ENCODE results near the gene MYO1D.
"Not testable (repeated sequence)": the region's sequence is repeated elsewhere in the genome, so short reads cannot be mapped to it uniquely, and the experiment has no call there.

Gene MYO1D

DNA sequence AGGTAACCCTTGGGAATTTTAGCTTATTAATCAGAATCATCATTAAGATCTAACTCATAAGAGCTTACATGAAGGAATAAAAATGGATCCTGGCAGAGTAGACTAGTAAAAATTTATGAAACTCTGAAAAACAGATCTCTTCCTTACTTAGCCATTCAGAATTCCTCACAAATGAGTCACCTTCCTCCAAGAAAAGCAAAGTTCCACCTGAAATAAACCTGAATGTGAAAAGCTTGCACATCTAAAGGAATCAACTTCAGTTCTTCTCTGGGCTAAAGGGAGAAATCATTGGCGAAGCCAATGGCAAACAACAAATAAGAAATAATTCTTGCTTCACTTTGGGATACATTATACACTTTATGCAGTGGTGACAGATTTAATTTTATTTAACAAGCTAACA, 22.7 kb downstream of the MYO1D start:
- DNase-seq, result no peak

DNA sequence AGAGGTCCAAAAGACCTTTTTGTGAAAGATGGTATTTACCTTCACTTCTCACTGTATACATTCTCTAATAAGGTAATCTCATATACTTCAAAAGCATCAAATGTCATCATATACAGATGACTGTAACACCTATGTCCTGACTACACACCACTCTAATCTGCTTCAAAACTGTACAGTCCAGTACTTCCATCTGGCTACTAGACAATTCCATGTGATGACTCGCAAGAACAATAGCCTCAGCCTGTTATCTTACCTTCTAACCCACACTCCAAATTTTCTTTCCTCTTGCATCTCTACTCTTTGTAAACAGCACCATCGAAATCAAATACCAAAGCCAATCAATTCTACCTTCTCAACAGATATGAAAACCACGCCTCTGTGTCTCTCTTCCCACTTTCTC, 24.1 kb downstream of the MYO1D start:
- no peak for DNase-seq

- no peak for DNase-seq
These were observed 27.0 kb downstream of the MYO1D start for GRCh38 chr17:32849879-32850278.

DNA sequence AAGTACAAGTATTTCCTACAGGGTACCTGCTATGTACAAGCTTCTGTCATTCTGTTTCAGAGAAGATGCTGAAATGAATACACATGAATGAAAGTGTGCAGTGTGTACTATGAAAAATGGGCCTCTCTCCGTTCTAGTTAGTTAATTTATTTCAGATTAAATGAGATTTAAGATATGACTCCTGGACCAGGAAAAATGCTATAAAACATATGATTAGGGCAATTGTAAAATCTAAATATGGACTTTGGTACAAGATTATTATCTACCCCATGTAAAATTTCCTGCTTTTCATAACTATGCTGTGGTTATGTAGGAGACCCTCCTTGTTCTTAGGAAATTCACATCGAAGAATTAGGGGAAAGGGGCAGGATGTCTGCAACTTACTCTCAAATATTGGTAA, 28.9 kb downstream of the MYO1D start:
- no peak for DNase-seq

DNA sequence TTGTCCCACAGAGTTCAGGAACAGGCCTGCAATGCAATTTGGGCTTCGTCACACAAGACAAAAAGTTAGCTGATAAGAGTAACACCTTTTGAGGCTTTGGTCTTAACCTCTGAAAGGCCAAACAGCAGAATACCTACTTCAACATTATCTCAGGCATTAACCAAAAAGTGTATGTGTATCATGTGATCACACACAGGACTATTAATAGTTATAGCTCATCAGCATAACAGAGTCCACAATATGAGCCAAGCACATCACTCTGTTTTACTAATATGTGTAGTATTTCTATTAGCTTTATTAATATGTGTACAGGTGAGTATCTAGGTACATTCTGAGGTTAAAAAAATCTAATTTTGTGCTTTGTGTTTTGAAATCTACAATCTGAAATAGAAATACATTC, 30.8 kb downstream of the MYO1D start:
- no peak for DNase-seq

DNA sequence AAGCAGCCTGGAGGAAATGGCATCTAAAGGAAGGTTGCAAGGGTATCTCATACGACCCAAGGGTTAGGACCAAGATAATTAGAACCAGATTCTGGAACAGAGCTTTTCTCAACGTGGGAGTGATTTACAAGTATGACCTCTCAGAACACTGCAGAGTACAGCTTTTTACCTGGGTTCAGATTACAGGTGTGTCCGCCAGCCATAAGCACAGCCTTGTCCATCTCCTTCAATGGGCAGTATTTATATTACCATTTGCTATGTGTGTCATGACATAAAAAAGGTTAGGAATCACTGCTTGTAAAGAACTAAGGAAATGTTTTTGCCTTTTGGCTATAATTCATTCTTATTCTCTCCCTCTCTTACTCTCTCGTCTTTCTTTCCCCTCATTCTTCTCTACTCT, 36.7 kb downstream of the MYO1D start:
- DNase-seq, result no peak

- no peak for DNase-seq
These were observed 40.4 kb downstream of the MYO1D start for GRCh38 chr17:32836527-32836926.

GRCh38 chr17:32835291-32835761, 41.6 kb downstream of the MYO1D start:
- no peak for DNase-seq

DNA sequence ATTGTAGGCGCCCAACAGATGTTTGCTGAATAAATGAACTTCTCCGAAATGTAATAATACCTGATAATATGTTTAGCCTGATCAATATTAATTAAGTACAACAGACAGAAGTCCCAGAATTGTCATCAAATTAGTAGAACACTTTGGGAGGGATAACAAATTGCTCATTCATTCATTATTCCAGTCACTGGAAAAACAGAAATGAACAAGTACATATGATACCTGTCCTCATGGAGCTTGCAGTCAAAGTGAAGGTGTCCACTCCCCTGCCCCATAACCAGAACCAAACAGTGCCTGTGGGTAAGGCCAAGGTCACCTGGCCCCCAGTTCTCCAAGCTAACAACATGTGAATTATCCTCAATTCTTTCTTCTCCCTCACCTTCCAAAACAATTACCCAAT, 42.8 kb downstream of the MYO1D start:
- DNase-seq, result no peak

DNA sequence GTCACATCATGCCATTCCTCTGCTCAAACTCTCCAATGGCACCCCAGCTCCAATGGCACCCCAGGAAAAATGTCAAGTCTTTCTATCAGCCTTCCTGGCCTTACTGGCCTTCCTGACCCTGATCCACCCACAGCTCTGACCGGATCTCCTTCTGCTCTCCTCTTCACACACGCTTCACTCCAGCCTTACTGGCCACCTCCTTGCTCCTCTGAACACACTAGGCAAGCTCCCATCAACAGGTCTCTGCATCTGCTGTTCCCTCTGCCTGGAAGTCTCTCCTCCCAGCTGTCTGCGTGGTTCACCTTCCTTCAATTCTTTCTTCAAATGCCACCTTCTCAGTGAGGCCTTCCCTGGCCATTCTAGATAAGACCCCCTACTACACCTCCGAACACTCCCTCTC, 43.4 kb downstream of the MYO1D start:
- DNase-seq, result no peak

DNA sequence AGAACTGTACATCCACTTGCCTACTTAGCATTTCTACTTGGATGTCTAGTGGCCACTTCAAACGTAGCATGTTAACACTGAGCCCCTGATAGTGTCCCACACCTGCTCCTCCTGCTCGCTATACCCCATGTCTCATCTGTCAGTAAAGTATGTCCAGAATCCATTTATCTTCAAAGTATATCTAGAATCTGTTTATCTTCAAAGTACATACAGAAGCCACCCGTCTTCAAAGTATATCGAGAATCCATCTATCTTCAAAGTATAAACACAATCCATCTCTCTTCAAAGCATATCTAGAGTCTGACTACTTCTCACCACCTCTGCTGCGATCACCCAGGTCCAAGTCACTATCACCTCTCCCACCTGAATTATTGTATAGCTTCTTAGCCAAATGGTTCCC, 43.8 kb downstream of the MYO1D start:
- no peak for DNase-seq

DNA sequence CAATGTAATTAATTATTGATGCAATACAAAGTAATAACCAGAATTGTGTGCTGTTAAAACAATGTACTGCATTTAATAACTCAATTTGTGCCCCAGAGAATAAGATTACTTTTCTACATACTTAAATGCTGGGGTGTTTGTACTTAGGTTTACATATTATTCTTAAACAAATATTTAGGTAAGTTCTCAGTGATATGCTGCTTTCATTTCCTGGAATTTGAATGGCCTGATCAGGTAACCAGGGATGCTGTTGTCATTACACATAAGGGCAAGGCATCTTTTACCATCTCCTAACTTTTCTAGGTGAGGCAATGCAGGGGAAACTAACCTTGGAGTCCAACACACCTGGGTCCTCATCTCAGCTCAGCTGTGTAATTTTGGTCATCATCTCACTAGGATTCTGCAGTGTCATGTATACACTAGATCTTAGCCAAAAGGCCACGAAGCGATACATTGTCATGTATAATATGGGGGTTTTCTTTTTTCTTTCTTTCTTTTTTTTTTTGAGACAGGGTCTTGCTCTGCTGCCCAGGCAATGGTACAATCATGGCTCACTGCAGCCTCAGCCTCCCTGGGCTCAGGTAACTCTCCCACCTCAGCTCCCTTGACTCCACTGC, 45.2 kb downstream of the MYO1D start:
- DNase-seq, result no peak

DNA sequence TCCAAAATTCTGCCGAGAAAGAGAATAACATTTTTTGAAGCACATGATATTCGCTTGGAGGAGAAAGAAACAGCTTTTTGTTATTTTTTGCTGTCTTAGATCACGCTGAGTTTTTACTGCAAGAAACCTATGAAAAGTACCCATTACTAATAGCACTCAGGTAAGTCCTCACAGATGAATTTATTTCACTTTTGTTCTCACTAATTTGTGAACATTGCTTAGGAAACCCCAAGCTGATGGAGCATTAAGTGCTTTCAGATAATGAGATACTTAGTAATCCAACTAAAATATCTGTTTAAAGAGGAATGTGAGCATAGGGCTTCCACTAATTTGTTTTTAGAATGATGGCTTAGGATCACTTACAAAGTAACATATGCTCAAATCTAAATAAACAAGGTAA, 45.7 kb downstream of the MYO1D start:
- no peak for DNase-seq

- DNase-seq, result no peak
These were observed 48.1 kb downstream of the MYO1D start for GRCh38 chr17:32828822-32829221.

- no peak for DNase-seq
These were observed 49.7 kb downstream of the MYO1D start for GRCh38 chr17:32827227-32827626.

- no peak for DNase-seq
These were observed 50.8 kb downstream of the MYO1D start for GRCh38 chr17:32826076-32826475.

DNA sequence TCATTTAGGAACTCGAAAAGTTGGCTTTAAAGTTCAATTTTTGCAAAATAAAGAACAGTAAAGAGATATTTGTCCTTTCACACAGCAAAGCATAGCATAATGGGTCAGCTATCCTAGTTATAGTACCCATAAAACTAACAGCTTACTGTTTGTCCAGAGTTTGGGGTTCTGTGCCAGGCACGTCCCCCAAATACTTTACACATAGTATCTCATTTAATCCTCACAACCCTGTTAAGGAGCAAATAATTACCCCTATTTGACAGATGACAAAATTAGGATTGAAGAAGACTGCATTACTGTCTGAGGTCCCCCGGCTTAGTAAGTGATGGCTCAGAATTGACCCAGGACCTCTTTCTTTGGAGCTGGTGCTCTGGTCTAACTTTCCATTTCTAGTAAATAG, 52.6 kb downstream of the MYO1D start:
- no peak for DNase-seq

DNA sequence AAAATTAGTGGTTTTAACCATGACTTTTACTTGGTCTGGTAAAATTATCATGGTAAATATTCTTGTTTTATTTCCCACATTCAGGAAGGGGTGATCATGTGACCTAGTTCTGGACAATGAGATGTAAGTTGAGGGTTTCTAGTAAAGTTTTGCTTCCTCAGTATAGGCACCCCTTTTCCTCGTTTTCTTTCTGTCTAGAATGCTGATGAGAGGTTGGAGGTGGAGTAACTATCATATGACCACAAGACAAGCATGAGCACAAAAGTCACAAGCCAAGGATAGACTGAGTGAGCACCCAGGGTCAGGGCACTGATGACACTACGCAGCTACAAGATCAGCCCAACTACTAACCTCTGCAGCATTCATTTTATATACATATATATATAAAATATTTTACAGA, 53.9 kb downstream of the MYO1D start:
- DNase-seq, result no peak

GRCh38 chr17:32821987-32822934, 54.7 kb downstream of the MYO1D start:
- not testable (repeated sequence) for DNase-seq

DNA sequence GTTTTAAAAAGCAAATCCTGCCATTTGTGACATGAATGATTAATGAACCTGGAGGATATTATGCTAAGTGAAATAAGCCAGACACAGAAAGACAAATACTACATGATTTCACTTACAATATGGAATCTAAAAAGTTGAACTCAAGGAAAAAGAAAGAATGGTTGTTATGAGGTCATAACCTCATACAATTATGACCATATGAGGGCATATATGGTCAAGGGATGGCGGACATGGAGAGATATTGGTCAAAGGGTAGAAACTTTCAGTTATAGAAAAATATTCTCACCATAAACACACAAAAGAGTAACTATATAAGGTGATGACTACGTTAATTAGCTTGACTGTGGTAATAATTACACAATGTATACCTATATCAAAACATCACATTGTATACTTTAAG, 56.5 kb downstream of the MYO1D start:
- no peak for DNase-seq

- no peak for DNase-seq
These were observed 57.1 kb downstream of the MYO1D start for GRCh38 chr17:32819787-32820186.

DNA sequence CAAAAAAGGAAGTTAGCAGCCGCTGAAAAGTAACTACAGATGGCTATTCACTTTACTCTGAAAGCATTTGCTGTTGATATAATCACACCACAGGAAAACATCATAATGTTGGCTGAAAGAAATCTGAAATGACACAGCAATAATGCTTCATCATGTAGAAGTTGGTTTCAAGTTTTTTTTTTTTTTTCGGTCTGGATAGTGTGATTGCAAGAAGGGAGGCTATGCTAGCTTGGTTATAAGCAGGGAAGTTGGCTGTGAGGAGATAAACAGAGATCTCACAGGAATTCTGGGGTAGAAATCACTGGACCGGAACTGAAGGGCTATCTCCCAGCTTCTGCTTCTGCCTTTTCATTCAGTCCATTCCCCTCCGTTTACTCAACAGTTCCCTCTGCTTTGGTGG, 57.9 kb downstream of the MYO1D start:
- DNase-seq, result no peak

- no peak for DNase-seq
These were observed 61.5 kb downstream of the MYO1D start for GRCh38 chr17:32815460-32815859.

- no peak for DNase-seq
These were observed 62.1 kb downstream of the MYO1D start for GRCh38 chr17:32814836-32815235.

Measured in effector CD8-positive, alpha-beta T cell (primary cell).